HK-2 (cell line): Measurements from ENCODE around the gene GNL3.
A peak's percentile ranks its signal among the peaks of the same experiment; 100 is the strongest.

Source experiments
- DNase-seq: peaks from one replicate; pipeline ENCODE4 v3.0.0-alpha.2; 2018; ENCODE audit not compliant: unreplicated experiment

Gene GNL3

DNA sequence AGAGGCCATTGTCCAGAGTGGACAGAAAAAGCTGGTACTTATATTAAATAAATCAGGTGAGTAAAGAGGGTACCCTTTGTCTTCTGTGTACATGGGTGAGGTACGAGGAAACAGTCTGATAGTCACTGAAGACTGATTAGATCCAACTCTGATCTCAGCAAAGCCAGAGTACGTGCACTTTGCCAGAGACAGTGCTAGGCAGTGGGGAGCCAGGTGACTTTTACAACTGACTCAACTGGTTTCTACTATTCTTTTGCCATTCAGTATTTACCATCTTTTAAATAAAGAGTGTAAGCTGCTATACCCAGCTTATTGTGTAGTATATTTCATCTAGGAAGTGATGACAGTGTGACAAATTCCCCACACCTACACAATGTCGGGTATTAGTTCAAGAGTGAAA is 3.3 kb downstream of the GNL3 start:
- DNase-seq = no peak

DNA sequence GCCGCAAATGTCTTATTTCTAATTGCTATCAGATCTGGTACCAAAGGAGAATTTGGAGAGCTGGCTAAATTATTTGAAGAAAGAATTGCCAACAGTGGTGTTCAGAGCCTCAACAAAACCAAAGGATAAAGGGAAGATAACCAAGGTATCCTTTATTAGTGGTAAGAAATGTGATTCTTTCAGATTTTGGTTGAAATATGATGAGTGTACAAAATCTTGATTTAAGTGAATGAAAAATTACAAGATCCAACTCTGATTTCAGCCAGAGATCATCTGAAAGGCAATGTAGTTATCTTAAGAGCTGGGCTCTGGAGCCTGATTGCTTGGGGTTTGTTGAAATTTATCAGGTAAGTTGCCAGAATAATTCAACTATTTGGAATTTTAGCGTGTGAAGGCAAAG is 4.7 kb downstream of the GNL3 start:
- DNase-seq = no peak

DNA sequence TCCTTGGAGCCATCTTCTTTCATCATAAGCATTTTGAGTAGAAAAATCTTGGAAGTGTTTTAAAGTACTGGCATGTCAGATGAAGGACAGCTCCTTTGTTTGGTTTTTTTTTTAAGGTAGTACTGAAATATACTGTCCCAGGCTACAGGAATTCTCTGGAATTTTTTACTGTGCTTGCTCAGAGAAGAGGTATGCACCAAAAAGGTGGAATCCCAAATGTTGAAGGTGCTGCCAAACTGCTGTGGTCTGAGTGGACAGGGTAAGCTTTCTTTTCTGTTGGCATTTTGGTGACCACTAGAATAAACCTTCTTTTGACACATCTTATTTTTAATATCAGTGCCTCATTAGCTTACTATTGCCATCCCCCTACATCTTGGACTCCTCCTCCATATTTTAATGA is 7.2 kb downstream of the GNL3 start:
- no peak for DNase-seq

DNA sequence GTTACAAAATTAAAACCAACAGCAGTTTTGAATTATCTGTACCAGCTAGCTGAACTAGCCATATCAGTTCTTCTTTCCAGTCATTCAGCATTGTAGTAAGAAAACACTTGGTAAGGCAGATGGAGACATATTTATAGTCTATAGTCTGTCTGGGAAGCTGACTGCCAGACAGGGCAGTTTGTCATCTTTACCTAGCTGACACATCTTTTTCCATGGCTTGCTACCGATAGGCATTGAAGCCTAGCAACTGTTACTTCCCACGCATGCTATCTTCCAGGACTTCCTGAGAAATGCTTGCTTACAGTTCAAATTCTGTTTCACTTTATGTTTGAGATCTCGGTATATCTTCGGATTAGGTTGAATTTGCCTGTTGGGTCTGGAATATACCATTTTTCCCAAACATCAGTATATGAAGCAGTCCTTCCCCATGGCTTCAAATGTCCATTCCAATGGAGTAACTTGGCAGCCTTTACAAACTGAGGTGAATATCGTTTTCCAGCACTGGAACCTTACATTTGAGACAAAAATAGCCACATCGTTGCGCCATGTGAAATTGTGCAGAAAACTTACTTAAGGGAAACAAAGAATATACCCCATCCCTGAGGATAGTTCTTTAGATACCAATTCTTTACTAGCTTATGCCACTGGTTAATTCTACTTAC is 8.8 kb downstream of the GNL3 start:
- no peak for DNase-seq

DNA sequence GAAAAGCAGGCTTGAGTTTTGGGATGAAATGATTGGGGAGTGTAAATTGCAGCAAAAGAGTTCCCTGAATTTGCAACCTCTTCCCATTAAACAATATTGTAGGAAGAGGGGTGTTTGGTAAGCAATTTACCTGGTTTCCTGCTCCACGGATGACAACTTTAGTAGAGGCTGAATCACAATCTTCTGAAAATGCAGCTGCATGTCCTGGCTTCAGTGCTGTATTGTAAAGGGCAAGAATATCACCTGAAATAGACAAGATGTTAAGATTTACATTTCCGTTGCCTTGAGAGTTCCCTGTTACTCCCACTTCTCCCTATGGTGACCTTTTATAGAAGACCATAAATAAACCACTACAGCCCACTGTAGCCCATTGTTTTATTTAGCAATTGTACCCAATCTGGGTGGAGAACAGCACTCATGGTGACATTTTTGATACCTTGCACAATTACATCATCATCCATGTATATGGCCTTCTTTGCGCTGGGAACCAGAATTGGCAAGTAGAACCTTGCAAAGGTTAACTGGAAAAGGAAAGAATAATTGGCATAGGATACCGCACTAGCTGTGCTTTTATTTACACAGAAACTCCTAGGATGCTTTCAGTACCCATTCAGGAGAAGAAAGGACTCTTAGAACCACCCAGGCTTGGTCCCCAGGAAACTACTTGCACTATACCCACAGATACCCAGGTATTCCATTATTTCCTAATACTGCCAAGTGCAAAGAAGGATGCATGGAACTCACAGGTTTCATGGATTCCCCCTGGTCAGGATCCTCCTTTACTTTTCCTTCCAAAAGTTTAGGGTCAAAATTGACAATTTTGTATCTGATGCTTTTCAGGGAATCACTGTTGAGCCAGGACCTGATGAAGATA is 10.2 kb downstream of the GNL3 start:
- no peak for DNase-seq

DNA sequence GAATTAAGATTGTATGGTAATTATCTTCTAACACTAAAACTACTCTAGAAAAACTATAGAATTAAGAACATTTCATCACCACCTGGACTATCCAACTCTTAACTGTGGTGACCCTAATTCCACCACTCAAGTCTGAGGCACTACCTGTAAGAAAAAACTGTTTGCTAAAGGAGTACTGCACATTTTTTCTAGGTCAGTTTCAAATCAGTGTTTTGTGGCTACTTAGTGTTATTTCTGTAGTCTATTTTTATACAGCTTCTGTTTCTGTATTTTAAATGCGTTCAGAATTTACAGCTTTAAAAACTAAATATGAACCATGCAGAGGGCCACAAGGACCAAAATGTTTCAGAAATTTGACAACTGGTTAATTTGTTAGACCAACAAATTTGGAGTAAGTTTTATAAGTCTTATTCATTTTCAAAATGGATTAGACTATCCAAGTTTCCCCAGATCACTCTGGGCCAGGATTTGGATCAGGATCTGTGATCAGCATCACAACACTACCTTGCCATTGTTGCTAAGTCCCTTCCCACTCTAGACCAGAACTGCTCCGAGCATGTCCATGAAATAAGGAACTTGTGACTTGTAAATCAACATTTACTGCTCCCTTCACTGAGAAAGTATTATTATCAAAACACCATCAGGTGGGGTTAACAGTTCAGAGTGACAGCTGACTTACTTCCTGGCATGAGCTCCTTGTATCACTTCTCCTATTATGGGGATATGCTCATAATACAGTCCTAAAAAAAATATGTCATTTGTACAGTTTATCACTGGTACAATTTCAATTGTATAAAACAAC is 11.2 kb downstream of the GNL3 start:
- DNase-seq = no peak

DNA sequence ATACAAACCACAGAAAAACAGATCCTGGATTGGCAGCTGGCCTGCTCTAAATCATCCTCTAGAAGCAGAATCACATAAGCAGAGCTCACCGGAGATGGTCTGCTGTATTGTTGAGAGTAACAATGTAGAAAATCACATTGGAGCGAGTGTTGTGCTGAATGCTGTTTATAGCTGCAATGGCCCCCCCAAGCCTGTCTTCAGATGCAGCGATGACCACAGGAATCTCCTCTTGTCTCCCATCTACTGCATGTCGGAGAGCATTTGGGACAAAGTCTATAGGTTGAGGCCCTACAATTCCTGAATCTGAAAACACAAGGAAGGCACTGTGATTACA is 11.8 kb downstream of the GNL3 start:
- DNase-seq = no peak

DNA sequence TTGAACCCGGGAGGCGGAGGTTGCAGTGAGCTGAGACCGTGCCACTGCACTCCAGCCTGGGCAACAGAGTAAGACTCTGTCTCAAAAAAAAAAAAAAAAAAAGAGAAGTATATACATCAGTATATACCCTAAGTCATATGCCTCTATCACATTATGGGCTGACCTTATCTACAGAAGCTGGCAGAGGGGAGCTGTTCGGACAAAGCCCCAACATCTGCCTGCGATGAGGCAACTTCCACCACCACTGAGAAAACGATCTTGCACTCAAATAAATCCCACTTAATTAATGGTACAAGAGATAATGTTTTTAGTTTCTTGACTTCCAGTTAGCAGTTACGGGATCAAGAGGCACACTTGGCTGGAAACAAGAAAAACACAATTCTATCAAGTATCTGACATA is 17.5 kb downstream of the GNL3 start:
- DNase-seq = no peak

DNA sequence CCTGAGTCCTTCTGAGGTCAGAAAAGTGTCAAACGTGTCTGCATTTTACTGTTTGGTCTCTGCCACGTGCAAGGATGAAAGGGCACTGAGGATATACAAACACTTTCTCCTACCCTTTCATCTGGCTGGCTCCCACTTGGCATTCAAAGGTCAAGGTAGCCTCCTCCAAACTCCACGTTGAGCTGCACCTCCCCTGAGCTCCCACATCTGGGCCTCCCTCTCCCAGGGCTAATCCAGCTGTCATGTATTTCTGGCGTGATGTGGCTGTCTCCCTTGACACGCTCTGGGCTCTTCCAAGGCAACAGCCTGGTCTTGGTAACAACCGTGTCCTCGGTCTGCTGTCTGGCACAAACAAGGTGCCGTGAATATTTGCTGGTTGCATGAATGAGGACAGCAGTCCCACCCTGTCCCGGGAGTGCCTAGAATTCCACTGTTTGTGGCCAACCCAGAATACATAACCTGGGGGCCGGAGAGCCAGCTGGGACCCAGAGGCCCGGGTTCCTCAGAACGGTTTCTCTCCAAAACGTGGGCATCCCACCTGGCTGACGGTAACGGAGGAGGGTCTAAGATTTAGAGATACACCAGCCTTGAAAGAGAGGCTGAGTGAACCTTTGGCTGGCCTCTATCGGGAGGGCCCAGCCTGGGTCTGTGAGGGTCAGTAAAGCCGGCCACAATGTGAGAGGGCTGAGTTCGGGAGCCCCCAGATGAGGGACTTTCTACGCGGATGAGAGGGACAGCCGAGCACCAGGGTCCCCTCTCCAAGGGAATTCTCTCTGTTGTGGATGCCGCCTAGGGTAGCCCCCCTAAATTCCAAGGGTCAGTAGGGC is 19.0 kb downstream of the GNL3 start:
- DNase-seq = peak; percentile 22

DNA sequence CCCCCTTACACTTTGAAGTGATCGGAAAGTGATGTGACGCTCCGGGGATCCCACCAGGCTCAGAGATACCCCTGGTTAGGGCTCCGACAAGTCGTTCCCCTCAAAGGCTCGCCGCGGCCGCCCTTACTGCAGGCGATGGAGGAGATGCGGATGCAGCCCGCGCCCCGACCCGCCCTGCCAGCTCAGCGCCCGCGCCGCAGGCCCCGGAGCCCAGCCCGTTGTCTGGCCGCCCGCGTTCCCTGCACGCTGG is 19.5 kb downstream of the GNL3 start:
- no peak for DNase-seq

DNA sequence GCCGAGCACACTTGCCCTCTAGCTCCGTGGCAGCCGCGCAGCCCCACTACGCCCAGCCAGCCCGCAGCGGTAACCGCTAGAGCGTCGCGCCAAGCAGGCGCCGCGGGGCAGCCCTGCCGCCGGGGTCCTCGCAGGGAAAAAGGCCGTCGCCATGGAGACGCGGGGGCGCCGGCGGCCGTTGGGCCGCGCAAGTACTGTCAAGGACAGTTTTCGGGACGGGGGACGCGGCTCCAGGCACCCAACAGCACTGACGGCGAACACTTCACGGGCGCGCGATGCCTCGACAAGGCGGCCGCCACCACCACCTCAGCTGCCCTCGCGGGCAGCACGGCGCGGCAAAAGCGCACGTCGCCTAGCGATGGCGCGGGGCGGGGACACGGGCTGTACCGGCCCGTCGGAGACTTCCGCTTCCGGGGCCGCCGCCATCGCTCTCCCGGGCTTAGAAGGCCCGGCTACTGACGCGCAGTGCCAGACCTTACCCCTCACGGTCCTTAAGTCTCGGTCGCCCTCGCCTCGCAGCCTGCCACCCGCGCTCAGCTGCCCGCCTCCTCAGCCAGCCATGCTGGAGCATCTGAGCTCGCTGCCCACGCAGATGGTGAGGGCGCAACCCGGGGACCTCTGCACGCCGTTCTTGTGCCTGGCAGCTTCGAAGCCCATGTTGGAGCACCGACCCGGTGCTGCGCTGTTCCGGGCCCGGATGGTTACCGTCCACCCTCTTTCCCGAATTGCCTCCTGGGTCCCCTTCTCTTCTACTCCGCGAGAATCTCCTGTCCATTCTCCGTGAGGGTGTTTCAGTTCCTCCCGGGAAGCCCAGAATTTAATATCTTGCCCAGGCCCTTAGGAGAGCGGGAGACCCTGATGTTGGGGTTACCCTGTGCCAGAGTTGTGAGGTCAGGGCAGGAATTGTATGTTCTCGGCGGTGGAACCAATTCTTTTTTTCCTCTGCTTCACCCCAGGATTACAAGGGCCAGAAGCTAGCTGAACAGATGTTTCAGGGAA is 20.2 kb downstream of the GNL3 start, which contains the start of the genes GLT8D1 and SPCS1:
Gene GLT8D1, minus strand, starts transcription at position 104 of the 999 bp plus-strand sequence. CDS start 5,331 bp downstream, outside the sequence.
Gene SPCS1, plus strand, starts transcription at position 419 of the 999 bp plus-strand sequence. Its CDS starts 141 bp downstream, at position 560.
- DNase-seq = peak; percentile 74

DNA sequence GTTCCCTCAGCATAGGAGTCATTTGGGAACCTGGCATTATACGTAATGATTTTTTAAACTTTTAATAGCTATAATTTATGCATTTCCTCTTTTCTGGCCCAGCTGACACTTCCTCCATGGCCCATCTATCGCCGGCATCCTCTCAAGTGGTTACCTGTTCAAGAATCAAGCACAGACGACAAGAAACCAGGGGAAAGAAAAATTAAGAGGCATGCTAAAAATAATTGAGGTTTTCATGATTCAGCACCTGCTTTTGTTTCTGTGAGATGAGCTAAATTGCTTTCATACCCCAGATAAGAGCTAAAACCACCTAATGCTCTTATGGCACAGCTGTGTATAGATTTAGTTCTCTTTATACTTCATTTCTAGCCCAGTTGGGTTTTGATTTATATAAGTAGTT is 21.8 kb downstream of the GNL3 start:
- no peak for DNase-seq

DNA sequence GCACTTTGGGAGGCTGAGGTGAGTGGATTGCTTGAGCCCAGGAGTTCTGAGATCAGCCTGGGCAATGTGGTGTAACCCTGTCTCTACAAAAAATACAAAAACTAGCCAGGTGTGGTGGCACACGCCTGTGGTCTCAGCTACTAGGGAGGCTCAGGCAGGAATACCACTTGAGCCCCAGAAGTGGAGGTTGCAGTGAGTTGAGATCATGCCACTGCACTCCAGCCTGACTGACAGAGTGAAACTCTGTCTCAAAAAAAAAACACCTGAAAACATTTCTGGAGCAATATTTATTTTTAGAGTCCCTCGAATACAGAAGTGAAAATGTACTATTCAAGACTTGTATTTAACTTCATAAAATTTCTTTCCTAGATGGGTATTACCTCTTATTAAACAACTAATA is 24.7 kb downstream of the GNL3 start:
- DNase-seq = no peak

DNA sequence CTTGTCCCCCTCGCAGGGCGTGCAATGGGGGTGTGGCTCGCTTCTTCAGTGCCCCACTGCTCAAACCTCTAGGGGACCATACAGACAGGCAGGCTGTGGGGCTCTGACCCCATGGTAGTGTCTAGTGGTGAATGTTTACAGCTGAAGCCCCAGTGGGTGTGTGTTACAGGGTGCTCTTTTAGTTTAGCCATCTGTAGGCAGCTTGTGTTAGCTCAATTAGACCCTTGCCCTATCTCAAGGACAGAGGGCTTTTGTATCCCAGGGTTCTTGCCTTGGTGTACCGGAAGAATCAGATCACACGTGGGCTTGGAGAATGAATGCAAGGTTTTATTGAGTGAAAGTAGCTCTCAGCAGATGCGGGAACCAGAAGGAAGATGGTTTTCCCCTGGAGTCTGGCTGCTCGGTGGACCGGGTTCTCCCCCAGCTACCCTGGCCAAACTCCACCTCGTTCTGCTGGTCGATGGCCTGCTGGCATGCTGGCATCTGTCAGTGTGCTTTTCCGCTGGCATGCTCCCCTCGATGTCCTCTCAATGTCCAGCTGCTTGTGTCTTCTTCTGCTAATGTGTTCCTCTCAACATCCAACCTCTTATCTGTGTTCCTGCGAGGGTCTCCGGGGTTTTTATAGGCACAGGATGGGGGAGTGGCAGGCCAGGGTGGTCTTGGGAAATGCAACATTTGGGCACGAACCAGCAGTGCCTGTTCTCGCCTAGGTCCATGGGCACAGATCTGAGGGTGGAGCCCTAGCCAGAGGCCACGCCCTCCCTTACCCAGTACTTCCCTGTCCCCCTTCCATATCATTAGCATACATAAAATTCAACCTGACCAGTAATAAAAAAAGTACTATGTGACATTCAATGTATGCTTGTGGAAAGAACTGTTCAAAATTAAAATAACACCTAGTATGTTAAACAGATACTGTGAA is 26.7 kb downstream of the GNL3 start:
- DNase-seq = no peak

DNA sequence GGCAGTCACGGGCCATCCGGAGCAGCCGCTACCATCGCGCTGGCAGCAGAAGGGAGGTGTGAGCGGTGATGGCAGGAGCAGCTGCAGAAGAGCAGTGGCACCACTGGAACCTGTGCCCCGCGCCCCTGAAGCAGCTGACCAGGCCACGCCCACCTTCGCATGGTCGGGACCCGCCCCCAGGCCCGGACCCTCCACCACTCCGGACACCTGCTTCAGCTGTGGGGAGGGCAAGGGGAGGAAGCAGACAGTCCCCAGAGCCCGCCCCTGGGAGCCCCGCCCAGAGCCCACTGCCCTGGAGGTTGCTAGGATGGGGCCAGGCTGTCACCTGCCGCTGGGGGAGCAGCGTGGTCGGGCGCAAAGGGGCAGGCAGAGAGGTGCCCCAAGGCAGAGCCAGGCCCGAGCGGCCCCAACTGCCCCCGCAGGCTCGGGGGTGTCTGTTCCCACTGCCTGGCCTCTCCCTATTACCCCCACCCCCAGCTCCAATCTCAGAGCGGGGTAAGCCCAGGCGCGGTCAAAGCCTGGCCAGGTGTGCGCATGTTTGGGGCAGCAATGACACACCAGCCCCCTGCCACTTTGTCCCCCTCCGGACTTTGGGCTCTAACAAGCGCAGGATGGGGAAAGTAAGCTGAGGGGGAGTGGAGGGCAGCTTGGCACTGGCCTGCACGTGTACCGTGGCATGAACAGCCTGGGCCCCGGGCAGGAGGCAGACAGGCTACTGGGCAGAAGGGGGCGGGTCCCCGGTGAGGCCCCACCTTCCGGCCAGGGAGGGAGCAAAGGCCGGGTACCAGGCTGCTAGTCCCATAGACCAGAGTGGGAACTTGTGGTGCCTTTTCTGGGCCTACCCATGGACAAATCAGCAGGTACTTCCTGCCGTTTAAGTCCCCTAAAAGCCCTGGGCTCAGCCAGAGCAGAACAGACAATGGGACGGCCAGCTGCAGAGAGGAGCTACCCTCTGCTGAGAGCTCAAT is 28.8 kb downstream of the GNL3 start:
- DNase-seq = no peak

DNA sequence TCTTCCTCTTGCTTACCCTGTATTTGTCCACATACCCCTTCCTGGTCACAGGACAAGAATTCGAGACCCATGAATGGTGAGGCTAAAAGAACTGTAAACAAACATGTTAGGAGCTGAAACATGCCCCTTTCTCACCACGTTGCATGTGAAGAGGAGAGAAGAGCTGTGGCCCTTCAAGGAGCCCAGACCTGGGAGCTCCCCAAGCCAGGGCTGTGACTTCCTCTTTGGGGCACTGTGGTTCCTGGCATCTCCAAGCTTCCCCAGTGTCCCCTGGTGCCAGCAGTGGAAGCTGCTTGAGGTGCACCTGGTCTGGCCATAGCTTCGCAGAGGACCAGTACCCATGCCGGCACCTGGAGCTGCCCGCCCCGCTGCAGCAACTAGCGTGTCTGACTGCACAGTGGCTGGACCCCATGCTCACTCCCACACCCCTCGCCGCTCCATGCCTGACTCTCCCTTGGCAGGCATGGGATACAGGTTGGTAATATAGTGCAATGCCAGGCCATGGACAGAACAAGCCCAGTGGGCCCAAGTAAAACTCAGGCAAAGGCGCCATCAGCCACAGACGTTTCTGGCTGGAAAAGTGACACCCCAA is 30.0 kb downstream of the GNL3 start:
- no peak for DNase-seq

DNA sequence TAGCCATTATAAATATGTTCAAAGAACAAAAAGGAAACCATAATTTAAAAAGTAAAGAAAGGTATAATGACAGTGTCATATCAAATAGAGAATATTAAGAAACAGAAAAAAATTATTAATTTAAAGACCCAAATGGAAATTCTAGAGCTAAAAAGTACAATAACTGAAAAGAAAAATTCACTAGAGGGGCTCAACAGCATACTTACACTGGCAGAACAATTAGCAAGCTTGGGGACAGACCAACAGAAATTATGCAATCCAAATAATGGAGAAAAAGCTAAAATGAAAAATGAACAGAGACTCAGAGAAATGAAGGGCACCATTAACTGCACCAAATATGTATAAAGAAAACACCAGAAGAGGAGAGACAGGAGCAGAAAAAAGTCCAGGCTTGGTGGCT is 33.8 kb downstream of the GNL3 start:
- no peak for DNase-seq
